HG03097 (cell line): ENCODE measurements around the gene FSTL4.

Source experiments
- ATAC-seq: cut with Tn5 transposase; IDR thresholded peaks from one replicate; pipeline ENCODE4 v1.9.1; 2021; ENCODE audit not compliant: unreplicated experiment, low FRiP score

The FSTL4 gene

GRCh38 chr5:133254803-133255202 lies 357.5 kb downstream of the FSTL4 start:
- no peak for ATAC-seq

GRCh38 chr5:133253671-133254070 lies 358.7 kb downstream of the FSTL4 start:
- no peak for ATAC-seq

GRCh38 chr5:133253070-133253469 lies 359.3 kb downstream of the FSTL4 start:
- no peak for ATAC-seq

- no peak for ATAC-seq
Measured at GRCh38 chr5:133252133-133252480, 360.2 kb downstream of the FSTL4 start.

GRCh38 chr5:133251296-133252132 lies 360.8 kb downstream of the FSTL4 start:
- ATAC-seq = no peak

GRCh38 chr5:133250527-133250926 lies 361.8 kb downstream of the FSTL4 start:
- no peak for ATAC-seq

GRCh38 chr5:133249593-133249992 lies 362.7 kb downstream of the FSTL4 start:
- ATAC-seq = no peak

- no peak for ATAC-seq
Measured at GRCh38 chr5:133247881-133248624, 364.3 kb downstream of the FSTL4 start.

GRCh38 chr5:133247151-133247709 lies 365.1 kb downstream of the FSTL4 start:
- no peak for ATAC-seq

GRCh38 chr5:133246376-133247150 lies 365.8 kb downstream of the FSTL4 start:
- ATAC-seq = no peak

- no peak for ATAC-seq
Measured at GRCh38 chr5:133246053-133246370, 366.3 kb downstream of the FSTL4 start.

- ATAC-seq = no peak
Measured at GRCh38 chr5:133245191-133246052, 366.9 kb downstream of the FSTL4 start.

- ATAC-seq = no peak
Measured at GRCh38 chr5:133244242-133244641, 368.1 kb downstream of the FSTL4 start.

GRCh38 chr5:133243196-133243595 lies 369.1 kb downstream of the FSTL4 start:
- no peak for ATAC-seq

- no peak for ATAC-seq
Measured at GRCh38 chr5:133242221-133242835, 370.0 kb downstream of the FSTL4 start.

GRCh38 chr5:133241179-133242092 lies 370.9 kb downstream of the FSTL4 start:
- ATAC-seq = no peak

- no peak for ATAC-seq
Measured at GRCh38 chr5:133240425-133241091, 371.8 kb downstream of the FSTL4 start.
